WI38 (cell line): ENCODE data around the gene NFKB1.
A peak's percentile ranks its signal among the peaks of the same experiment; 100 is the strongest.
"Not testable (repeated sequence)": the region's sequence is repeated elsewhere in the genome, so short reads cannot be mapped to it uniquely, and the experiment has no call there.

Experiments used
- H3K4me3 ChIP-seq: 2 replicates; pipeline ENCODE4 v1.5.1; 2011; ENCODE audit warnings: low read depth, mild to moderate bottlenecking, control low read depth, low read length
- TF ChIP-seq, protein P1 (sequence below): IDR thresholded peaks from 2 replicates; pipeline ENCODE4 v1.5.1; 2012; ENCODE audit warnings: low read depth, mild to moderate bottlenecking, control low read depth, low read length

Gene NFKB1

GRCh38 chr4:102616636-102617035 lies 115.5 kb downstream of the NFKB1 start:
- TF ChIP-seq, protein P1, sequence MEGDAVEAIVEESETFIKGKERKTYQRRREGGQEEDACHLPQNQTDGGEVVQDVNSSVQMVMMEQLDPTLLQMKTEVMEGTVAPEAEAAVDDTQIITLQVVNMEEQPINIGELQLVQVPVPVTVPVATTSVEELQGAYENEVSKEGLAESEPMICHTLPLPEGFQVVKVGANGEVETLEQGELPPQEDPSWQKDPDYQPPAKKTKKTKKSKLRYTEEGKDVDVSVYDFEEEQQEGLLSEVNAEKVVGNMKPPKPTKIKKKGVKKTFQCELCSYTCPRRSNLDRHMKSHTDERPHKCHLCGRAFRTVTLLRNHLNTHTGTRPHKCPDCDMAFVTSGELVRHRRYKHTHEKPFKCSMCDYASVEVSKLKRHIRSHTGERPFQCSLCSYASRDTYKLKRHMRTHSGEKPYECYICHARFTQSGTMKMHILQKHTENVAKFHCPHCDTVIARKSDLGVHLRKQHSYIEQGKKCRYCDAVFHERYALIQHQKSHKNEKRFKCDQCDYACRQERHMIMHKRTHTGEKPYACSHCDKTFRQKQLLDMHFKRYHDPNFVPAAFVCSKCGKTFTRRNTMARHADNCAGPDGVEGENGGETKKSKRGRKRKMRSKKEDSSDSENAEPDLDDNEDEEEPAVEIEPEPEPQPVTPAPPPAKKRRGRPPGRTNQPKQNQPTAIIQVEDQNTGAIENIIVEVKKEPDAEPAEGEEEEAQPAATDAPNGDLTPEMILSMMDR: no peak
- no peak overlapping the region for H3K4me3 ChIP-seq

GRCh38 chr4:102619021-102619420 lies 117.9 kb downstream of the NFKB1 start:
- not testable (repeated sequence) for H3K4me3 ChIP-seq

DNA sequence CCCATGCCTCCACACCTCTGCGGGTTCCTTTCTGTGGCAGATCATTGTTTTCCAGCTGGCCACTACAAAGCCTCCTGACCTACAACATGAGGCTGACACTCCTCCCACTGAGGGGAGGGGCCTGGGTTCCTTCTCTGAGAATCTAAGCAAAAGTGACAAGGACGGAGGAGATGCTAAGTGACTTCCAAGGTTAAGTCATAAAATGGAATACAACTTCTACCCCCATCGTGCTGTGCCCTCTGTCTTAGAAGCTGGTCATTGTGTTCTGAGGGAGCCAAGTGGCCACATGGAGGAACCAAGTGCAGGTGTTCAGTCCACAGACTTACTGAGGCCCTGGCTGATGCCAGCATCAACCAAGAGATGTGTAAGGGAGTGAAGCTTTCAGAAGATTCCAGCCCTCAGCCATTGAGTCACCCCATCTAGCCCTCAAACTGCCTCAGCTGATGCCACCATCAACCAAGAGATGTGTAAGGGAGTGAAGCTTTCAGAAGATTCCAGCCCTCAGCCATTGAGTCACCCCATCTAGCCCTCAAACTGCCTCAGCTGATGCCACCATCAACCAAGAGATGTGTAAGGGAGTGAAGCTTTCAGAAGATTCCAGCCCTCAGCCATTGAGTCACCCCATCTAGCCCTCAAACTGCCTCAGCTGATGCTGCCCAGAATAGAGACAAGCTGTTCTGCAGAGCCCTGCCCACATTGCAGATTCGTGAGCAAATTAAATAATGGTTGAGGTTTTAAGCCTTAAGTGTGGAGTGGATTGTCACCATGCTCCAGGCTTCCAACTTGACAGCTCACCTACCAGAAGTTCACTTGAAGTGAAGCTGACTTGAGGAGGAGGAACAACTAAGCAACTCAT lies 118.8 kb downstream of the NFKB1 start:
- H3K4me3 ChIP-seq: not testable (repeated sequence)

DNA sequence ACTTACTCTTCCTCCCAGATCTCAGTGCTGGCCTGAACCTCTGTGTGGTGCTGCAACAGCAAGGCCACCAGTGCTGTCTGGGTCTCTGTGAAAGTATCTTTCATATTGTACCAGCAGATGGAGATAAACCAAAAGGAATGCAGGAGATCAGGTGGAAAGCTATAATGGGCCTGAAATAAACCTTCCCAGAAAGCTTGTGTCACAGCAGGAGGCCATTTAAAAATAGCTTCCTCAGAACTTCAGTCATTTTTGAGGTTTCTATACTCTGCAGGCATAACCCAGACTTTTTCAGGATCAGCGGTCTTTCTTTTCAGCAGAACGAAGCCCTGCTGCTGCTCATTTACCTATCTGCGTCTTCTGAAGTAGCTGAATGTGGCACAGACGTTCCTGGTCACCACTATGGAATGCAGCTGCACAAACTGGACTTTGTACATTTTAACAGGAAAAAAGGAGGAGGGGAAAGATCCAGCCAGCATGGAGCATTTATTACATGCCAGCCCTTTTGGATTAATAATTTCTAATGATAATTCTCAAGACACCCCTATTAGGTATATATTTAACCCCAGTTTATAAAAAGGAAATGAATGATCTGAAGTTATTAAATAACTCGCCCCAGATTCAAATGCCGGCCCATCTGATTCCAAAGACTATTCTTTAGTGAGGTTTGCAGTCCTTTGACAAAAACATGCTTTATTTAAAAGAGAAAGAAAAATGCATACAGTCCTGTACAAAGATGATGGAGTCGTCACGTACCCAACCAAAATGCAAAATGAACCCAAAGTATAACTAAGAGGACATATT lies 119.7 kb downstream of the NFKB1 start:
- peak overlapping the region; percentile 7; the same call in 1 of the 2 replicates for H3K4me3 ChIP-seq
- TF ChIP-seq, protein P1: peak; percentile 35; the same call in 1 of the 2 replicates

DNA sequence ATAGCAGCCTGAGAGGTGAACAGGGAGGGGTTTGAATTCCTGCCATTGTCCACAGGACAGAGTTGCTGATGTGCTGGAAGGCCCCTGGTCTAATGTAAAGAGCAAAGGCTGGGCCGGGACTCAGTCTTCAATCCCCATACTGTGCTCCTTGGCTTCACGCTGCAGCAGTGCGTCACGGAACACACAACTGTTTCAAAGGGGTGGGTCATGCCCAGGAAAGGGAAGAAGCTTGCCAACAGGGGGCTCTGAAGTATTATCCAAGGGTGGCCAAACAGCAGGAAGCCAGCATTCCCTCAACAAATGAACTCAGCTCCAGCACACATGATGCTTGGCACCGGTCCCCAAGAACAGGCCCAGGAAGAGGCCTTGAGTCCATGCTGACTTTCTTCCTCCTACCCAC lies 122.5 kb downstream of the NFKB1 start:
- no peak overlapping the region for H3K4me3 ChIP-seq
- TF ChIP-seq, protein P1: peak; percentile 42

- TF ChIP-seq, protein P1: no peak
- H3K4me3 ChIP-seq: no peak overlapping the region
Observed at GRCh38 chr4:102624505-102624904, 123.3 kb downstream of the NFKB1 start.

- TF ChIP-seq, protein P1: no peak
Observed at GRCh38 chr4:102625232-102625930, 124.2 kb downstream of the NFKB1 start.

More at GRCh38 chr4:102625232-102625930, 124.2 kb downstream of the NFKB1 start:
- H3K4me3 ChIP-seq: no peak overlapping the region
